ENCODE results near the gene ALOX15B.
"Not testable (repeated sequence)": the region's sequence is repeated elsewhere in the genome, so short reads cannot be mapped to it uniquely, and the experiment has no call there.

The ALOX15B gene

GRCh38 chr17:8057691-8058114 lies 18.8 kb downstream of the ALOX15B start:
- H3K4me3 ChIP-seq (ENCODE audit: low read length) = no peak overlapping the region
- TF ChIP-seq, protein P1, sequence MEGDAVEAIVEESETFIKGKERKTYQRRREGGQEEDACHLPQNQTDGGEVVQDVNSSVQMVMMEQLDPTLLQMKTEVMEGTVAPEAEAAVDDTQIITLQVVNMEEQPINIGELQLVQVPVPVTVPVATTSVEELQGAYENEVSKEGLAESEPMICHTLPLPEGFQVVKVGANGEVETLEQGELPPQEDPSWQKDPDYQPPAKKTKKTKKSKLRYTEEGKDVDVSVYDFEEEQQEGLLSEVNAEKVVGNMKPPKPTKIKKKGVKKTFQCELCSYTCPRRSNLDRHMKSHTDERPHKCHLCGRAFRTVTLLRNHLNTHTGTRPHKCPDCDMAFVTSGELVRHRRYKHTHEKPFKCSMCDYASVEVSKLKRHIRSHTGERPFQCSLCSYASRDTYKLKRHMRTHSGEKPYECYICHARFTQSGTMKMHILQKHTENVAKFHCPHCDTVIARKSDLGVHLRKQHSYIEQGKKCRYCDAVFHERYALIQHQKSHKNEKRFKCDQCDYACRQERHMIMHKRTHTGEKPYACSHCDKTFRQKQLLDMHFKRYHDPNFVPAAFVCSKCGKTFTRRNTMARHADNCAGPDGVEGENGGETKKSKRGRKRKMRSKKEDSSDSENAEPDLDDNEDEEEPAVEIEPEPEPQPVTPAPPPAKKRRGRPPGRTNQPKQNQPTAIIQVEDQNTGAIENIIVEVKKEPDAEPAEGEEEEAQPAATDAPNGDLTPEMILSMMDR (conservative IDR thresholded peaks at IDR 0.05; ENCODE audit: low read depth, low read length) = peak; percentile 80
- no peak for DNase-seq (ENCODE audit: low read depth)

DNA sequence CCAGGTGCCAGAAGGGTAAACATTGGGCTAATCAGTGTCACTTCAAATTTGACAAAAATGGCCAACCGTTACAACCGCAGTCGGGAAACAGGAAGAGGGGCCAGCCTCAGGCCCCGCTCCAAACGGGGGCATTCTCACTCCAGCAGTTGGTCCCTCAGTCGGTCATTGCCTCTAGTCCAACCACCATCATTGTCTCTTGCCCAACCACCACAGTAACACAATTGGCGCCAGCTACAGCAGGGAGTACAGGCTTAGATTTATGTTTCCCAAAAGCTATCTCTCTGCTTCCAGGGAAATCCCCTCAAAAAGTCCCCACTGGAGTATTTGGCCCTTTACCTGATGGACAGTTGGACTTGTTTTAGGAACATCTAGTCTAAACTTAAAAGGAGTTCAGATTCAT lies 20.3 kb downstream of the ALOX15B start:
- H3K4me3 ChIP-seq (ENCODE audit: low read length) = no peak overlapping the region
- no peak for DNase-seq (ENCODE audit: low read depth)
- TF ChIP-seq, protein P1 (conservative IDR thresholded peaks at IDR 0.05; ENCODE audit: low read depth, low read length) = no peak

- TF ChIP-seq, protein P1 (conservative IDR thresholded peaks at IDR 0.05; ENCODE audit: low read depth, low read length) = peak; percentile 64
- no peak for DNase-seq (ENCODE audit: low read depth)
- H3K4me3 ChIP-seq (ENCODE audit: low read length) = no peak overlapping the region
Observed at GRCh38 chr17:8060274-8060673, 21.4 kb downstream of the ALOX15B start.

- DNase-seq (ENCODE audit: low read depth); H3K4me3 ChIP-seq (ENCODE audit: low read length): not testable (repeated sequence)
Observed at GRCh38 chr17:8061851-8062250, 23.0 kb downstream of the ALOX15B start.

GRCh38 chr17:8062435-8062806 lies 23.6 kb downstream of the ALOX15B start:
- DNase-seq (ENCODE audit: low read depth) = no peak
- TF ChIP-seq, protein P1 (conservative IDR thresholded peaks at IDR 0.05; ENCODE audit: low read depth, low read length) = no peak
- no peak overlapping the region for H3K4me3 ChIP-seq (ENCODE audit: low read length)

DNA sequence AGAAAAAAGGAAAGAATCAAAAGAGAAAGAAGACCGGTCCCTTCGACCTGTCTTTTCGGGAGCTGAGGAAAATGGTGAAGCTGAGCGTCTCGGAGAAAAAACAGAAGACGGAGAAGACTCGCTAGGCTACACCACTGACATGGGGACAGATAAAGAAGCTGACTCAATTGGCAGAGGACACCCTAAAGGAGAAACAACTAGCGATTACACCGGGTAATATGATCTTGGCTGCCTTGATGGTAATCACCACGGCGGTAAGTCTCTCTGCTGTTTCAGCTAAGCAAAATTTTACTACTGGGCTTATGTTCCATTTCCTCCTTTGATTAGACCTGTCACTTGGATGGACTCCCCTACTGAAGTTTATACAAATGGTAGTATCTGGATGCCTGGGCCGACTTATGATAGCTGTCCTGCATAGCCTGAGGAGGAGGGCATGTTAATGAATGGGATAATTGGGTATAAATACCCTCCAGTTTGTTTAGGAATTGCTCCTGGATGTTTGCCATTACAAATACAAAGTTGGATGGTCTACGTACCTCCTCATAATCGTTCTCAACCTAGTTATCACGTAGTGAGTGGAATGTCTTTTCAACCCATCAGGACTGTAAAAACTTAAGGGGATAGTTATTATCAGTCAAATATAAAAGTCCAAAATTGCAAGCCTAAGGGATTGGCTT lies 24.1 kb downstream of the ALOX15B start:
- TF ChIP-seq, protein P1 (conservative IDR thresholded peaks at IDR 0.05; ENCODE audit: low read depth, low read length) = no peak
- no peak overlapping the region for H3K4me3 ChIP-seq (ENCODE audit: low read length)
- no peak for DNase-seq (ENCODE audit: low read depth)

GRCh38 chr17:8063761-8064534 lies 25.1 kb downstream of the ALOX15B start:
- H3K4me3 ChIP-seq (ENCODE audit: low read length) = no peak overlapping the region
- TF ChIP-seq, protein P1 (conservative IDR thresholded peaks at IDR 0.05; ENCODE audit: low read depth, low read length) = no peak
- DNase-seq (ENCODE audit: low read depth) = no peak
